B cell (primary cell): Measurements from ENCODE around the gene MDM1. TPM values are rescaled to one million over a fixed set of nuclear protein-coding genes. Genes with fewer than 3 reads are reported as not detected.

Source experiments
- ATAC-seq: fragments of 200-7000 bp; cut with Tn5 transposase; one replicate; pipeline ENCODE4 v1.10.0; 2021; ENCODE audit warnings: low read depth, mild to moderate bottlenecking, moderate number of reproducible peaks, moderate library complexity
- CTCF ChIA-PET: fragments of 350-600 bp; sonication (Branson Sonifier 250); formaldehyde crosslinking; loops from one replicate; lab custom pipeline; 2021; ENCODE audit warnings: antibody characterized with exemption, inconsistent platforms; lab: Charles Lee
- POLR2A ChIA-PET: fragments of 350-600 bp; sonication (Branson Sonifier 250); formaldehyde crosslinking; loops from one replicate; lab custom pipeline; 2021; ENCODE audit warnings: antibody characterized with exemption; lab: Charles Lee
- DNase-seq: peaks from one replicate; pipeline ENCODE4 v3.0.0; 2013
- H2AFZ ChIP-seq: 2 replicates; pipeline ENCODE4 v1.6.1; 2012; ENCODE audit warnings: mild to moderate bottlenecking, low read depth, low read length; ENCODE audit not compliant: insufficient read depth, poor library complexity, severe bottlenecking
- H3K27ac ChIP-seq, 2 donors: 1 replicate in 1 of 2; 2 replicates in 1 of 2; pipeline ENCODE4 v1.5.1; 2012 to 2013; ENCODE audit warnings: low read length in 2 of 2, mild to moderate bottlenecking in 2 of 2, moderate library complexity in 1 of 2
- H3K27me3 ChIP-seq, 4 experiments: fragments of 200-600 bp in 1 of 4; sonication (generic) in 1 of 4; replicated peaks in 1 of 4; 1 replicate in 2 of 4; 2 replicates in 2 of 4; pipeline versions ENCODE4 v1.6.1 to v1.7.0; 2013 to 2016; ENCODE audit warnings: low read length in 3 of 4, mild to moderate bottlenecking in 2 of 4, mixed read lengths in 1 of 4, moderate library complexity in 1 of 4; ENCODE audit not compliant: insufficient read depth in 4 of 4, control insufficient read depth in 3 of 4; ENCODE audit errors: control extremely low read depth in 1 of 4
- H3K36me3 ChIP-seq, 2 experiments: replicated peaks in 1 of 2; 1 replicate in 1 of 2; 2 replicates in 1 of 2; pipeline versions ENCODE4 v1.6.1 to v1.7.1; 2013; ENCODE audit warnings: low read length in 1 of 2; ENCODE audit not compliant: insufficient read depth in 2 of 2, control insufficient read depth in 1 of 2; ENCODE audit errors: control extremely low read depth in 1 of 2, extremely low read depth in 1 of 2
- H3K4me1 ChIP-seq, 2 donors: fragments of 200-600 bp in 1 of 2; sonication (generic) in 1 of 2; 1 replicate in 1 of 2; 2 replicates in 1 of 2; pipeline versions ENCODE4 v1.5.1 to v1.6.1; 2013 to 2017; ENCODE audit warnings: low read length in 2 of 2; ENCODE audit not compliant: control insufficient read depth in 2 of 2, insufficient read depth in 2 of 2
- H3K4me2 ChIP-seq: replicated peaks from 2 replicates; pipeline ENCODE3; 2012; ENCODE audit warnings: mild to moderate bottlenecking, low read depth, low read length; ENCODE audit not compliant: poor library complexity, severe bottlenecking
- H3K4me3 ChIP-seq, 5 experiments: fragments of 200-600 bp in 1 of 5; sonication (generic) in 1 of 5; 1 replicate in 3 of 5; 2 replicates in 2 of 5; pipeline versions ENCODE4 v1.5.1 to v1.7.0; 2011 to 2016; ENCODE audit warnings: low read length in 4 of 5, mild to moderate bottlenecking in 4 of 5, low read depth in 2 of 5, control low read depth in 1 of 5, moderate library complexity in 1 of 5; ENCODE audit not compliant: insufficient read depth in 1 of 5; ENCODE audit errors: control extremely low read depth in 1 of 5, extremely low read depth in 1 of 5
- H3K79me2 ChIP-seq: fragments of 200-600 bp; sonication (generic); one replicate; pipeline ENCODE4 v1.6.0; 2016; ENCODE audit warnings: low read length; ENCODE audit not compliant: control insufficient read depth, insufficient read depth
- H3K9ac ChIP-seq: fragments of 200-600 bp; sonication (generic); 2 replicates; pipeline ENCODE4 v1.6.1; 2017; ENCODE audit warnings: mild to moderate bottlenecking, low read length, moderate library complexity
- H3K9me3 ChIP-seq, 3 donors: one replicate each; pipeline versions ENCODE4 v1.6.1 to v1.7.1; 2013; ENCODE audit warnings: low read length in 2 of 3; ENCODE audit not compliant: control insufficient read depth in 2 of 3, insufficient read depth in 1 of 3; ENCODE audit errors: control extremely low read depth in 1 of 3
- H4K20me1 ChIP-seq: 2 replicates; pipeline ENCODE4 v1.6.0; 2012; ENCODE audit warnings: mild to moderate bottlenecking, low read length; ENCODE audit not compliant: insufficient read depth, control insufficient read depth, poor library complexity, severe bottlenecking
- H3K27ac Mint-ChIP-seq: one replicate; pipeline ENCODE4 v1.8.0; 2021; ENCODE audit warnings: mixed read lengths
- H3K27me3 Mint-ChIP-seq: one replicate; pipeline ENCODE4 v1.8.0; 2021; ENCODE audit warnings: mixed read lengths
- H3K4me1 Mint-ChIP-seq: one replicate; pipeline ENCODE4 v1.8.0; 2021; ENCODE audit warnings: mixed read lengths
- H3K4me3 Mint-ChIP-seq: one replicate; pipeline ENCODE4 v1.8.0; 2021; ENCODE audit warnings: mixed read lengths
- H3K9me3 Mint-ChIP-seq: one replicate; pipeline ENCODE4 v1.8.0; 2022; ENCODE audit warnings: mixed read lengths; ENCODE audit not compliant: insufficient read depth
- CTCF ChIP-seq: fragments of 200-600 bp; IDR thresholded peaks from one replicate; pipeline ENCODE4 v1.8.0; 2022; ENCODE audit warnings: antibody characterized with exemption, mild to moderate bottlenecking
- EZH2 ChIP-seq: IDR thresholded peaks from 2 replicates; pipeline ENCODE4 v1.6.1; 2012; ENCODE audit warnings: borderline replicate concordance, low read depth, mild to moderate bottlenecking, moderate library complexity, low read length; ENCODE audit not compliant: insufficient read depth, poor library complexity, severe bottlenecking
- WGBS: methylation state at CpG from one replicate; pipeline ENCODE4 v1.1.5; 2013; ENCODE audit warnings: missing lambda C conversion rate; ENCODE audit not compliant: insufficient coverage; 5-methylcytosine and 5-hydroxymethylcytosine counted together
- intact Hi-C: fragments of 100-400 bp; cut with micrococcal nuclease; formaldehyde crosslinking; loops from one replicate; pipeline ENCODE4 v1.10.0; 2022
- polyA plus RNA-seq: library from polyadenylated mRNA; depleted of rRNA; stranded (reverse); fragments of >200 nt; gene quantifications from 2 replicates; pipeline ENCODE4 v1.2.3, GENCODE V29; 2012
- total RNA-seq, 2 donors: library from RNA; stranded (reverse); fragments of 120-200 nt in 1 of 2; gene quantifications; 1 replicate in 1 of 2; 2 replicates in 1 of 2; pipeline versions ENCODE4 v1.2.3 to v1.2.4, GENCODE V29; 2013 to 2022

The MDM1 gene
- total and polyA plus RNA-seq, 2 donors (not counting 1 experiment from before 2014, with no cell fraction given), result 13.9 to 38.3 TPM

- H2AFZ ChIP-seq, result no peak overlapping the region
- no peak overlapping the region for H3K9ac ChIP-seq
- DNase-seq, result no peak
- no peak overlapping the region for H3K4me3 ChIP-seq
- intact Hi-C loops, result no loop called here
- H4K20me1 ChIP-seq, result no peaks in the 10 kb centered on the region
- H3K9me3 ChIP-seq, result no peaks in the 10 kb centered on the region
- no peak overlapping the region for H3K4me2 ChIP-seq
- Mint-ChIP-seq H3K9me3 (no peaks in the 10 kb centered on the region), H3K27ac (no peak overlapping the region), H3K4me3 (no peak overlapping the region), H3K4me1 (peaks cover 2% of the 10 kb centered on the region), H3K27me3 (no peaks in the 10 kb centered on the region)
- ATAC-seq, result no peak
- no peak overlapping the region for H3K27ac ChIP-seq
- WGBS, result no CpG with 5 or more reads among the region's 3 CpGs
- no peaks in the 10 kb centered on the region for H3K79me2 ChIP-seq
- H3K27me3 ChIP-seq, result no peaks in the 10 kb centered on the region
- TF ChIP-seq CTCF (no peak), EZH2 (no peak)
- H3K4me1 ChIP-seq, result peaks cover under 1 to 2% of the 10 kb centered on the region in 2 donors
- POLR2A ChIA-PET, result interaction anchor here (0.6 kb wide), 1 partner anchor 9 kb away, joined by 11 read pairs; no protein-coding TSS in a partner anchor
- H3K36me3 ChIP-seq, result no peaks in the 10 kb centered on the region
- CTCF ChIA-PET, result interaction anchor here (1.0 kb wide), 1 partner anchor 131 kb away, joined by 3 read pairs; no protein-coding TSS in a partner anchor
Measured at GRCh38 chr12:68350753-68351152, 18.6 kb upstream of the MDM1 start.

- POLR2A ChIA-PET, result interaction anchor here (0.6 kb wide), 1 partner anchor 10 kb away, joined by 11 read pairs; no protein-coding TSS in a partner anchor
- peaks cover 4% of the 10 kb centered on the region for H3K4me1 Mint-ChIP-seq
- no peaks in the 10 kb centered on the region for H3K79me2 ChIP-seq
- intact Hi-C loops, result no loop called here
- no peak overlapping the region for H3K27ac Mint-ChIP-seq
- H3K9me3 ChIP-seq, result no peaks in the 10 kb centered on the region
- H4K20me1 ChIP-seq, result no peaks in the 10 kb centered on the region
- H3K36me3 ChIP-seq, result no peaks in the 10 kb centered on the region
- H3K4me2 ChIP-seq, result no peak overlapping the region
- no peak for TF ChIP-seq EZH2
- TF ChIP-seq CTCF, result no peak
- H3K27me3 Mint-ChIP-seq, result no peaks in the 10 kb centered on the region
- no peak for DNase-seq
- no peaks in the 10 kb centered on the region for H3K9me3 Mint-ChIP-seq
- H3K4me3 ChIP-seq, result no peak overlapping the region
- no peak overlapping the region for H2AFZ ChIP-seq
- no peak overlapping the region for H3K4me3 Mint-ChIP-seq
- H3K27me3 ChIP-seq, result no peaks in the 10 kb centered on the region
- H3K9ac ChIP-seq, result no peak overlapping the region
- H3K4me1 ChIP-seq, result peaks cover 3 to 4% of the 10 kb centered on the region in 2 donors
- no peak for ATAC-seq
- WGBS, result 96% methylated on average over 3 of the region's 5 CpGs
- no peak overlapping the region for H3K27ac ChIP-seq
- CTCF ChIA-PET, result interaction anchor here (1.0 kb wide), 1 partner anchor 131 kb away, joined by 3 read pairs; no protein-coding TSS in a partner anchor
Measured at GRCh38 chr12:68349921-68350606, 17.9 kb upstream of the MDM1 start.
